CD4-positive, alpha-beta T cell (primary cell): Measurements from ENCODE around the gene IGFBP5. TPM values are rescaled to one million over a fixed set of nuclear protein-coding genes. Genes with fewer than 3 reads are reported as not detected.

Source experiments
- ATAC-seq: fragments of 200-7000 bp; cut with Tn5 transposase; one replicate; pipeline ENCODE4 v1.10.0; 2022; ENCODE audit warnings: mild to moderate bottlenecking; ENCODE audit not compliant: poor library complexity
- CTCF ChIA-PET: fragments of 350-600 bp; sonication (Branson Sonifier 250); formaldehyde crosslinking; loops from one replicate; lab custom pipeline; 2021; ENCODE audit warnings: antibody characterized with exemption, inconsistent platforms; lab: Charles Lee
- POLR2A ChIA-PET: fragments of 350-600 bp; sonication (Branson Sonifier 250); formaldehyde crosslinking; loops from one replicate; lab custom pipeline; 2021; ENCODE audit warnings: antibody characterized with exemption, inconsistent platforms; lab: Charles Lee
- DNase-seq, 14 experiments: peaks; one replicate each; pipeline ENCODE4 v3.0.0-alpha.2; 2013 to 2020; ENCODE audit warnings: mixed read lengths in 2 of 14
- H3K27ac ChIP-seq, 2 donors: one replicate each; pipeline versions ENCODE4 v1.5.1 to v1.7.0; 2013; ENCODE audit warnings: low read length in 2 of 2, low read depth in 1 of 2, mild to moderate bottlenecking in 1 of 2
- H3K27me3 ChIP-seq, 2 experiments: 1 replicate in 1 of 2; 2 replicates in 1 of 2; pipeline versions ENCODE4 v1.6.1 to v1.7.0; 2013; ENCODE audit warnings: low read length in 2 of 2, control low read depth in 1 of 2, mild to moderate bottlenecking in 1 of 2, moderate library complexity in 1 of 2; ENCODE audit not compliant: insufficient read depth in 2 of 2, control insufficient read depth in 1 of 2
- H3K36me3 ChIP-seq: one replicate; pipeline ENCODE4 v1.6.1; 2013; ENCODE audit warnings: low read length, control low read depth; ENCODE audit not compliant: insufficient read depth
- H3K4me1 ChIP-seq: one replicate; pipeline ENCODE4 v1.6.1; 2013; ENCODE audit warnings: low read length, control low read depth; ENCODE audit not compliant: insufficient read depth
- H3K4me3 ChIP-seq: one replicate; pipeline ENCODE4 v1.5.1; 2013; ENCODE audit warnings: mild to moderate bottlenecking, low read length, moderate library complexity
- H3K9me3 ChIP-seq, 2 experiments: 1 replicate in 1 of 2; 2 replicates in 1 of 2; pipeline versions ENCODE4 v1.6.1 to v1.7.0; 2013; ENCODE audit warnings: low read length in 2 of 2, mild to moderate bottlenecking in 2 of 2, control low read depth in 1 of 2, moderate library complexity in 1 of 2; ENCODE audit not compliant: control insufficient read depth in 1 of 2, insufficient read depth in 1 of 2
- H3K27ac Mint-ChIP-seq: one replicate; pipeline ENCODE4 v1.8.0; 2020; ENCODE audit warnings: mixed read lengths
- H3K27me3 Mint-ChIP-seq: one replicate; pipeline ENCODE4 v1.8.0; 2021; ENCODE audit warnings: mixed read lengths
- H3K36me3 Mint-ChIP-seq: one replicate; pipeline ENCODE4 v1.8.0; 2021; ENCODE audit warnings: low read depth, mixed read lengths
- H3K4me1 Mint-ChIP-seq: one replicate; pipeline ENCODE4 v1.8.0; 2021; ENCODE audit warnings: low read depth, mixed read lengths
- H3K4me3 Mint-ChIP-seq: one replicate; pipeline ENCODE4 v1.8.0; 2020; ENCODE audit warnings: mild to moderate bottlenecking, mixed read lengths
- H3K9me3 Mint-ChIP-seq: one replicate; pipeline ENCODE4 v1.8.0; 2020; ENCODE audit warnings: mixed read lengths
- intact Hi-C, 2 experiments: fragments of 100-400 bp; cut with DNase I in 1 of 2; cut with micrococcal nuclease in 1 of 2; formaldehyde crosslinking; loops; one replicate each; pipeline versions ENCODE4 v1.15.1 to v1.9.0; 2023 to 2025; cut with DNase I, micrococcal nuclease
- total RNA-seq, 174 experiments: library from RNA in 2 of 174; stranded (reverse) in 2 of 174; gene quantifications; one replicate each; pipeline ENCODE4 v1.2.3 and lab custom pipeline; 2021 to 2026
- TF ChIP-seq, protein P1 (sequence below): fragments of 200-600 bp; IDR thresholded peaks from one replicate; pipeline ENCODE4 v1.8.0; 2022; ENCODE audit warnings: antibody characterized with exemption, mild to moderate bottlenecking

Gene IGFBP5
- total RNA-seq, 2 experiments from 2014 or later, result not detected

GRCh38 chr2:216731465-216731864, 36.1 kb upstream of the IGFBP5 start:
- H3K27me3 Mint-ChIP-seq, result no peaks in the 10 kb centered on the region
- intact Hi-C loops, result no loop called here
- CTCF ChIA-PET, result no interaction called here

DNA sequence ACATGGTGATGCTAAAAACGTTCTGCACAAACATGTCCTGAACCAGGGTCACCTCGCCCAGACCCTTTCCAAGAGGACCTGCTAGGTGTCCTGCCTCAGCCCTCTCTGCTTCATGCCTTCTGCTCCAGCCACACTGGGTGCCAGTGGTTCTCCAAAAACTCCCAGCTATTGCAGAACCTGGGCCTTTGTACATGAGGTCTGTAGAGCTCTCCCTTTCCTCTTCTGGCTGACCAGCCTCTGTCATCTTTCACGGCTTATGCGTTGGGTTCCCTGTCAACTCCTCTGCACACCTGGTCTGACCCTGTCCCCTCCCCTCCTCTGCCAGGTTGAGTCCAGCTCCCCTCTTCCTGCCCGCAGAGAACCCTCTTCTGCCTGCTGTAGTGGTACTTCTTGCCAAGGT, 35.5 kb upstream of the IGFBP5 start:
- DNase-seq (no peak), ATAC-seq (no peak)
- H3K27ac Mint-ChIP-seq, result no peak overlapping the region
- H3K36me3 ChIP-seq, result no peaks in the 10 kb centered on the region
- no peaks in the 10 kb centered on the region for H3K36me3 Mint-ChIP-seq
- intact Hi-C loops, result no loop called here
- no peaks in the 10 kb centered on the region for H3K9me3 ChIP-seq
- H3K27me3 ChIP-seq, result no peaks in the 10 kb centered on the region
- CTCF ChIA-PET, result no interaction called here
- no peak overlapping the region for H3K27ac ChIP-seq
- H3K4me3 ChIP-seq, result no peak overlapping the region
- POLR2A ChIA-PET, result no interaction called here
- H3K4me1 ChIP-seq, result no peaks in the 10 kb centered on the region
- H3K4me3 Mint-ChIP-seq, result no peak overlapping the region
- H3K4me1 Mint-ChIP-seq, result no peaks in the 10 kb centered on the region
- no peaks in the 10 kb centered on the region for H3K9me3 Mint-ChIP-seq
- TF ChIP-seq, protein P1, sequence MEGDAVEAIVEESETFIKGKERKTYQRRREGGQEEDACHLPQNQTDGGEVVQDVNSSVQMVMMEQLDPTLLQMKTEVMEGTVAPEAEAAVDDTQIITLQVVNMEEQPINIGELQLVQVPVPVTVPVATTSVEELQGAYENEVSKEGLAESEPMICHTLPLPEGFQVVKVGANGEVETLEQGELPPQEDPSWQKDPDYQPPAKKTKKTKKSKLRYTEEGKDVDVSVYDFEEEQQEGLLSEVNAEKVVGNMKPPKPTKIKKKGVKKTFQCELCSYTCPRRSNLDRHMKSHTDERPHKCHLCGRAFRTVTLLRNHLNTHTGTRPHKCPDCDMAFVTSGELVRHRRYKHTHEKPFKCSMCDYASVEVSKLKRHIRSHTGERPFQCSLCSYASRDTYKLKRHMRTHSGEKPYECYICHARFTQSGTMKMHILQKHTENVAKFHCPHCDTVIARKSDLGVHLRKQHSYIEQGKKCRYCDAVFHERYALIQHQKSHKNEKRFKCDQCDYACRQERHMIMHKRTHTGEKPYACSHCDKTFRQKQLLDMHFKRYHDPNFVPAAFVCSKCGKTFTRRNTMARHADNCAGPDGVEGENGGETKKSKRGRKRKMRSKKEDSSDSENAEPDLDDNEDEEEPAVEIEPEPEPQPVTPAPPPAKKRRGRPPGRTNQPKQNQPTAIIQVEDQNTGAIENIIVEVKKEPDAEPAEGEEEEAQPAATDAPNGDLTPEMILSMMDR, result no peak
- H3K27me3 Mint-ChIP-seq, result no peaks in the 10 kb centered on the region

More at GRCh38 chr2:216731465-216731864, 36.1 kb upstream of the IGFBP5 start:
- H3K27ac Mint-ChIP-seq, result no peak overlapping the region
- TF ChIP-seq, protein P1, result no peak
- no peaks in the 10 kb centered on the region for H3K9me3 Mint-ChIP-seq
- H3K4me1 Mint-ChIP-seq, result no peaks in the 10 kb centered on the region
- H3K36me3 Mint-ChIP-seq, result no peaks in the 10 kb centered on the region
- Histone ChIP-seq H3K4me1 (no peaks in the 10 kb centered on the region), H3K27me3 (no peaks in the 10 kb centered on the region), H3K9me3 (no peaks in the 10 kb centered on the region), H3K27ac (no peak overlapping the region), H3K36me3 (no peaks in the 10 kb centered on the region), H3K4me3 (no peak overlapping the region)
- no peak for DNase-seq
- POLR2A ChIA-PET, result no interaction called here
- ATAC-seq, result no peak
- no peak overlapping the region for H3K4me3 Mint-ChIP-seq

DNA sequence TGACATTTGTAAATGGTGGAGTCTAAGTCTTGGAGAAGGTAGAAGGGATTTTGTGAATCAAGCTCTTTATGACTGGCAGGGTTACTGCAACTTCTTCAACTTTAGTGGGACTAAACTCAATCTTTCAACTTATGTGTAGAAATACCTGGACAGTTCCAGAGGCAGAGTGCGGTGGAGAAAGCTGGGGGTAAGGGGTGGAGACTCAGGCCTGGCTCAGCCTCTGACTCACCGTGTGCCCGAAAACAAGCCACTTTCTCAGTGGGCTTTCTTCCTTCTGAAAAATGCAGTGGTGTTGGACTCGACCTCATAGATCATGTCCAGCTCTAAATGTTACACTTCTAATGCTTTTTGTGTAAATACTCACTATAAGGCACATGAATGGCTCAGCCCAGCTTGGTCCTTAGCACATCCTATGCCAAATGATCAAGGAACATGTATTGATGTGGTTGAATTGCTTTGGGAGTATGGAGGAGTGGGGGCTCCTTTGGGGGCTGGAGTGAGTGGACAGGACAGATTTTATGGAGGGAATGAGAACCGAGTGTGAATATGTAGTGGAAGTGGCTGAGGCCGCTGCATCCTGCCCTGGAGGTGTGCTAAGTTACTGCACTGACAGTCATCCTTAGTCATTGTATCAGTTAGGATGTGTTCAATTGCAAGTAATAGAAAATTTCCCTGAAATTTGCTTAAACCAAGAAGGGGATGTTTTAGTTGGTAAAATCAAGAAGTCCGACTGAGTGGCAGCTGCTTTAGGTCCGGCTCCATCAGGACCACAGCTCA, 32.2 kb upstream of the IGFBP5 start:
- no peak for ATAC-seq
- H3K4me3 Mint-ChIP-seq, result no peak overlapping the region

More for the DNA sequence above, 32.2 kb upstream of the IGFBP5 start:
- H3K27ac Mint-ChIP-seq, result no peak overlapping the region
- Histone ChIP-seq H3K27me3 (no peaks in the 10 kb centered on the region), H3K36me3 (no peaks in the 10 kb centered on the region), H3K9me3 (no peaks in the 10 kb centered on the region), H3K4me3 (no peak overlapping the region), H3K27ac (no peak overlapping the region), H3K4me1 (no peaks in the 10 kb centered on the region)
- POLR2A ChIA-PET, result no interaction called here
- no peaks in the 10 kb centered on the region for H3K27me3 Mint-ChIP-seq
- H3K9me3 Mint-ChIP-seq, result no peaks in the 10 kb centered on the region
- CTCF ChIA-PET, result no interaction called here
- H3K4me1 Mint-ChIP-seq, result no peaks in the 10 kb centered on the region
- no peaks in the 10 kb centered on the region for H3K36me3 Mint-ChIP-seq
- no peak for DNase-seq
- intact Hi-C loops, result no loop called here
- TF ChIP-seq, protein P1, result no peak
